Measurements from ENCODE around the gene TTC7B.

DNA sequence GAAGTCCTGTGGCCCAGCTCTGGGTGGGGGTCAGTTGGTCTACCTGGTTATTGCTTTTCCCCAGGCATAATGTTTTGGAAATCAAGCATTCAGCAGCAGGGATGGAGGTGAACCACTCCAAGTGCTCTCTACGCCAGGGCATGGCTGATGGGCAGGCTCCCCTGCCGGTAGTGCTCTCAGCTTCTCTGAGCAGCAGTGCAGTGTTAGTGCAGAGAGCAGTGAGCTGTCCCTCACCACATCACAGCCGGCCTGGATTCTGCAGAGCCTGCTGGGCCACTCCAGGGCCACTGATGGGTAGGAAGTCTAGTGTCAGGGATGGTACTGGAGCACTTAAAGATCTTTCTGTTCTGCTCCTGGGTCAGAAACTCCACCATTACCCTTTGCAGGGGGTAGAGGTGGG, 268.3 kb downstream of the TTC7B start:
- TF ChIP-seq, protein P1, sequence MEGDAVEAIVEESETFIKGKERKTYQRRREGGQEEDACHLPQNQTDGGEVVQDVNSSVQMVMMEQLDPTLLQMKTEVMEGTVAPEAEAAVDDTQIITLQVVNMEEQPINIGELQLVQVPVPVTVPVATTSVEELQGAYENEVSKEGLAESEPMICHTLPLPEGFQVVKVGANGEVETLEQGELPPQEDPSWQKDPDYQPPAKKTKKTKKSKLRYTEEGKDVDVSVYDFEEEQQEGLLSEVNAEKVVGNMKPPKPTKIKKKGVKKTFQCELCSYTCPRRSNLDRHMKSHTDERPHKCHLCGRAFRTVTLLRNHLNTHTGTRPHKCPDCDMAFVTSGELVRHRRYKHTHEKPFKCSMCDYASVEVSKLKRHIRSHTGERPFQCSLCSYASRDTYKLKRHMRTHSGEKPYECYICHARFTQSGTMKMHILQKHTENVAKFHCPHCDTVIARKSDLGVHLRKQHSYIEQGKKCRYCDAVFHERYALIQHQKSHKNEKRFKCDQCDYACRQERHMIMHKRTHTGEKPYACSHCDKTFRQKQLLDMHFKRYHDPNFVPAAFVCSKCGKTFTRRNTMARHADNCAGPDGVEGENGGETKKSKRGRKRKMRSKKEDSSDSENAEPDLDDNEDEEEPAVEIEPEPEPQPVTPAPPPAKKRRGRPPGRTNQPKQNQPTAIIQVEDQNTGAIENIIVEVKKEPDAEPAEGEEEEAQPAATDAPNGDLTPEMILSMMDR (IDR thresholded peaks at IDR 0.05 in 4 of 5, conservative IDR thresholded peaks at IDR 0.05 in 1 of 5): no peak
- no peak for TF ChIP-seq POLR2A (IDR thresholded peaks at IDR 0.05)

All from gastrocnemius medialis (tissue), 4 donors.